Stimulated activated CD4-positive, alpha-beta T cell treated with anti-CD3 and anti-CD28 coated beads, Interleukin-15, amount 100 ng/mL, for 48 hours (primary cell): Measurements from ENCODE around the gene PHF21B.

ENCODE experiments used
- DNase-seq, 2 donors: peaks; one replicate each; pipeline ENCODE4 v3.0.0-alpha.2; 2020; ENCODE audit warnings: low read depth in 2 of 2

PHF21B gene

DNA sequence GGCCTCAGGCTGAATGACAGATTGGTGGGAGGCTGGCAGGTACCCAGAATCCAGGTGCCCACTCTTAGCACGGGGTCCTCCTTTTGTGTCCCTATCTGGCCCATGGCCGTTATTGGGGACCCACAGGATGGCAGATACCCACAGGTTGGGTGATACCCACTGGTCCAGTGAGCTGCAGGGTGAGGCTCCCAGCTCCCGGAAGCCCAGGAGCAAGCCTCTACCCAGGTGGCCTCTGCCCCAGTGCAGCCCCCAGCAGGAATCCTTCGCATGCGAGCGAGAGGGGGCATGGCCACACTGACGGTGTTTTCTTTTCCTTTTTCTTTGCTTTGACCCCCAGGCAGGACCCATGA, 116.1 kb downstream of the PHF21B start:
- DNase-seq = no peak

DNA sequence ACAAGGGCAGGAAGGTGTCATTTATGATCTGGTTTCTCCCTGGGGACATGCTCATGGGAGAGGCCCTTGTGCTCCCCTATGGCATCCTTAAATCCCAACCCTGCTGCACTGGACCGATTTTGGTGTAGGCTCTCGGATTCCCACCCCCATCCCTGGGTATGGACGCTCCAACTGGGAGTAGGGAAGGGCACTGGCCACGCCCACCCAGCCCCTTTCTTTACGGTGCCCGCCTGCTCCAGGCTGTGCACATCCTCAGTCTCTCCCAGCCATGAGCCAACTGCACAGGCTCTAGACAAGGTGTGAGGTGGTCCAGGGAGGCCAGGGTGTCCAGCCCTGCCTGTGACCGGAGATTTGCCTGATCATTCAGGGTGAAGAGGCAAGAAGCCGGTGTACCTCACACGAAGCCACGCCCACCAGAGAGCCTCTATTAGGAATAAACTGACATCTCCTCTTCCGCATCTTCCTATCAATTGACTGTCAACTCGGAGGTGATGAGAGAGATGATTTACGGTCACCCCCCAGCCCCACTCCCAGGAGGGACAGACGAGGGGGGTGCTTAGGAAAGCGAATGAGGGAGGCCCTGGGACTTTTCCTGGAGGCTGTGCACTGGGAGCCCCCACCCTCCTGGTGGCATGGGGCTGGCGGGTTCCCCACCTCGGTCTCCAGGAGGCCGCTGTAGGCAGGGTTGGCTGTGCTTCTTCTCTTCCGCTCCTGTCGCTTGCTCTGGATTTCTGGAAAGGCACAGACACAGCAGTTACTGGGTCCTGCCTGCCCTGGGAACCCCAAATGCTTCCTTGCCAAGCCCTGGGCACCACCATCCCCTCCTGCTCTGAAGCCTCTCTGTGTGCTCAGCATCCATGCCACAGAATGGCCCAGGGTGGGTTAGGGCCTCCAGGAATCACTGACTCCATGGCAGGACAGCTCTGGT, 116.7 kb downstream of the PHF21B start:
- DNase-seq = no peak

DNA sequence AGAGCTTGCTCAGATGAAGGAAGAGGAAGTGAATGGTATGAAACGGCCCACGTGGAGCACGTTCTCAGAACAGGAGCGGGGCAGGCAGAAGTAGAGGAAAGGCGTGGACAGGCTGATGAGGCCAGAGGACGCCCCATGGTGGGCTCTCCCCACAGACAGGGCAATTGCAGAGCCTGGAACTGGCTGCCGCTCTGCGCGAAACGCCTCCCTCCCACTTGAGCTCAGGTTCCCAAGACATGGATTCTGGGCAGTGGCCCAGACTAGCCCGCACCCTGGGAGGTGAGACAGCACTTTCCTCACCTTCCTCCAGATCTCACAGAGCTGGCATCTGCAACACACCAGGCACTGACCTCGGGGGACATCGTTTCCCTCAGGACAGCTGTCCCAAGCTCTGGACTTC, 117.6 kb downstream of the PHF21B start:
- DNase-seq = no peak

DNA sequence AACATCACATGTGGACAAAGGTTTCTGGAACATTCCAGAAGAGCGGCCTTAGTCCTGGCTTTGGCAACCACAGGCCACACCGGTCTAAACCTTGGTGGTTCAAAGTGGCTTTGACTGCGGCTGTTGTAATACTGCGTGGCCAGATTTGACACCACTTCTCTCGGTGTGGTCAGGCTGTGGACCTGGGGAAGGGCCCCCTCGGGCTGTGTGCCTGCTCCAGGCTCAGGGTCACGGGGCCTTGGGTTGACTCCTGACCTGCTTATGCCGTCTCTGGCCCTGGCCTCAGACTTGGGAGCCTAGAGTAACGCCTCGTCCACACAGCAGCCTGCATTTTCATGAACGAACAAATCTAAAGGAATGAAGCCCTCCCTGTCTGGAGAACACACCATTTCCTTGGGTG, 118.0 kb downstream of the PHF21B start:
- no peak for DNase-seq

DNA sequence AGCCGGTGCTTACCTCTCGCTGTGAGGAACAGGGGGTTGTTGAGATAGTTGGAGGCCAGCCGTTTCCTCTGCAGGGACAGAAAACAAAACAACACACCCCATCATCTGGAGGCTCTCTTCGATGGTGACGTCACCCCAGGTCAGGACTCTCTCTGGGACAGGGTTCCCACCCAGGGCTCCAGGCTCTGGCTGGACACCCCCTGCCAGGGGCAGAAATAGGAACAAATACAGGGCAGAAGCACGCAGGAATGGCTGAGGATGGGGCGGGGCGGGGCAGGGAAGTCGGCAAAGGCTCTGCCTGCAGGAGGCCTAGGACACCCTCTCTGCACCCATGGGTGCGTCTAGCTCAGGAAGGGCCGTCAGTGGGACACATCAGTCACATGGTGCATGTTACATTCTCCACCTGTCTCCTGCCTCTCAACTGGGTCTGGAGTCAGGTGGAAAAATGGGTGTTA, 118.5 kb downstream of the PHF21B start:
- no peak for DNase-seq

DNA sequence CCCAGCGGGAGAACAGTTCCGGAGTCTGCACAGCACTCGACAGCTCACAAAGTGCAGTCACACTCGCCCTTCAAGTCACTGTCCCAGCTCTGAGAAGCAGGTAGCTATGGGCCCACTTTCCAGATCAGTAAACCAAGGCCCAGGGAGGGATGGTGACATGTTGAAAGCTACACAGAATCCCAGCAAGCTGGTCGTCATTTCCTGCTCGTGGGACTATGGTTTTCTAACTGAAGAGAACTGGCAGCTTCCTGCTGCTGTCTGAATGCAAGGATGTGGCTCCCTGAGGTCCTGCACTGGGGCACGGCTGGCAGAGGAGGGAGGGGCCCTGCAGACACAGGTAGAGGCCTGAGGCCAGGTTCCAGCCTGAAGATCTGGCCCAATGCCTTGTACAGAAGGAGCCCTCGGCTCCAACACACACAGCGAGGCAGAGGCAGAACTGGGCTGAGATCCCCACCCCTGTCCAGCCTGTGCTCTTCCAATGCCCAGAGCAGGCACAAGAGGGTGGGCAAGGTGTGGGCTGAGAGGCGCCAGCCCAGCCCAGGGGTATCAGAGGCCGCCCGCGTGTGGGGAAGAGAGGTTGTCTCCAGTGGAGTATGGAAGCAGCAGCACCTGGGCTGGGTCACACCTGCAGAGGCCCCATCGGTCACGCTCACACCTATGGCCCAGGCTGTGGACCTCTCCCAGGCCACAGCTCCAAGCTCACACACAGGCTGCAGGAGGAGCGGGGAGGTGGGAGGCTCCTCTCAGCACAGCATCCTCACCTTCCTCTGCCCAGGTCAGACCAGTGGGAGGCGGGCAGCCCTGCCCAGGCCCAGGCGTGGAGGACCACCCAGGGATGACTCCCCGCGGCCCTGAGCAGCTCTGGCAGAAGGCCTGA, 119.2 kb downstream of the PHF21B start:
- DNase-seq = no peak

DNA sequence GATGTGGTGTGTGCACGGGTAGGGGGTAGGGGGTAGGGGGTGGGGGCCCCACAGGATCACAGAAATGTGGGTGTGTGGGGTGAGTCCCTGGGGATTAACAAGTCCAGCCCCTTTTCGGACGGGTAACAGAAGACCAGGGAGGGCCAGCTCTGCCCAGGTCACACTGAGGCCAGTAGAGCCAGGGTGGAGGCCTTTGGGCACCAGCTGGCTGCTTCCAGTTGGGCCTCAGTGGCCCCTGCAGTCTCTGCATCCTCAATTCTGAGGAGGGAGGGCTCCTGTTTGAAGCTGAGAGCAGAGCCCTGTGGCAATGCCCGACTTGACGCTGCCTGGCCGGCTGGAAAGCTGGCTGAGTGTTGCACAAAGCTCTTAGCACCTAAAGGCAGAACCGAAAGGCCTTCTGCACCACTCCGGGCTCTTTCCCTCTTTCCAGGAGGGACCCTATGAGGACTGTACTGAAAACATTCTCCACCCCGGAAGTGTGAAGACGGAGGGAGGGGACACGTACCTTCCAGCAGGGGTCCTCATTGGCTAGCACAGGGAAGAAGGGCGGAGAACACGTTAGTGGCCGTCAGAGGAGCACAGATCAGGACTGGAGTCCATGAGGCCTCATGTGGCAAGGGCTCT, 120.4 kb downstream of the PHF21B start:
- no peak for DNase-seq

DNA sequence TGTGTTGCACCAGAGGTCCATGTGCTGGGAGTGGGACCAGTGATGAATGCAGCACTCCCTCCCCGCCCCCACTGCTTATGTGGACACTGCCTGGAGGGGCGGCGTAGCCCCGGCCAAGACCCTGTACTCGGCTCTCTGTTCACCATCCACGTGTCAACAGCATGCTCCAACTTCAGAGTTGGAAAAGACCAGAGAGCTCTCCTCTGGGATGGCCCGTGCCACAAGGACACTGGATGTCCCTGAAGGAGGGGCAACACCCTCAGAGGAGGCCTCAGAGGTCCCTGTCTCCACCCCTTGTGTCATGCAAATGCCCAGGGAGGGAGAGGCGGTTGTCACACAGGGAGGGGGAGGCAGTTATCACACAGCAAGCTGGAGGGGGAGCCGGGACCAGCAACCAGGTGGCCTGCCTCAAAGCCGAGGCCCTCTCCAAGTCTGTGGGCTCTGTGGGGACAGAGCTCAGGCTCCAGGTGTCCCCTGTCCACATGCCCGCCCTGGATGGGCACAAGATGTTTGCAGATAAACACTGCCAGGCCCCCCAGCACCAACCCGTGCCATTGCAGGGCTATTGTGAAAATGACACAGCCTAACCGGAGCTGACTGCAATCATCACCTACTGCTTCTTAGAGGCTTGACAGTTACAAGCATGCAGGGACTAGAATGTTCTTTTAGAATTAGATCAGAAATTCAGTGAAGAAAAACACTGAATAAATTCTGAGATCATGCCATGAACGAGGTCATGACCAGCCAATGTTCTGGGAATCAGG, 121.1 kb downstream of the PHF21B start:
- DNase-seq = no peak

DNA sequence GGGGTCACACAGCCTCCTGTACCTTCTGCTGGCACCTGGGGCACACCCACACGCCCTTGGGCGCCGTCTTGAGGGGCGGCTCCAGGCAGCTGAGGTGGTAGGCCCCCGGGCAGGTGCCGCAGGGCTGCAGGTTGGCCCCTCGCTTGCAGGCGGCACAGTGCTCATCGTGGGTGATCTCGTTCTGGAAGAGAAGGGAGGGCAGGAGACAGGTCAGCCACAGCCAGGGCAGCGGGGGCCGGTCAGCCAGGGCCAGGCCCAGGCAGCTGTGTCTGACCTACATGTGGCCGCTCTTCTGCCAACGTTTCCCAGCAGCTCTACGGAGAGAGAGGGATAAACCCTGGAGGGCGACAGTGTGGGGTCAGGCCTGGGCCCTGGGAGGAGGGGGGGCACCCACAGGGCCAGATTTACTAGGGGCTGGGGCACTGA, 121.9 kb downstream of the PHF21B start:
- no peak for DNase-seq

DNA sequence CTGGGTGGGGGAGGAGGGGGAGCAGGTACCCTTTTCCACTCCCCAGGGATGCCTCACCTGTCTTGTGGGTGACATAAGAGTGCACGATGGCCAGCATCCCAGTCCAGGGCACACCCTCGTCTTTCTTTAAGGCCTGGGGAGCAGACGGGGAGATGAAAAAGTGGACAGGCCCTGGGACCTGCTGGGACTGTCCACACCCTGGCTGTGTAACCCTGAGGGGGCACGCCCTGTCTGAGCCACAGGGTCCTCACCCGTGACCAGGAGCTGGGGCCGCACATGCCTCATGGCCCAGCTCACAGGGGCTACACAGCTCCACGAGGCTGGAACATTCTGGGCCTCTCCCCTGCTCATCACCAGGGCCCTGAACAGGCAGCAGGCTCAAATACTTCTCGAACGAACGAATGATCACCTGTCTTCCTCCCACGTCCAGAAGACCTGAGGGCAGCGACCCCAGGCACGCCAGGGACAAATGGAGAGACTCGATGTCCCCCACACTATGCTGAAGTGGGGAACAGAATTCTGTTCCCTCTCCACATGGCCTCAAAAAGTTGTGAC, 123.9 kb downstream of the PHF21B start:
- no peak for DNase-seq

DNA sequence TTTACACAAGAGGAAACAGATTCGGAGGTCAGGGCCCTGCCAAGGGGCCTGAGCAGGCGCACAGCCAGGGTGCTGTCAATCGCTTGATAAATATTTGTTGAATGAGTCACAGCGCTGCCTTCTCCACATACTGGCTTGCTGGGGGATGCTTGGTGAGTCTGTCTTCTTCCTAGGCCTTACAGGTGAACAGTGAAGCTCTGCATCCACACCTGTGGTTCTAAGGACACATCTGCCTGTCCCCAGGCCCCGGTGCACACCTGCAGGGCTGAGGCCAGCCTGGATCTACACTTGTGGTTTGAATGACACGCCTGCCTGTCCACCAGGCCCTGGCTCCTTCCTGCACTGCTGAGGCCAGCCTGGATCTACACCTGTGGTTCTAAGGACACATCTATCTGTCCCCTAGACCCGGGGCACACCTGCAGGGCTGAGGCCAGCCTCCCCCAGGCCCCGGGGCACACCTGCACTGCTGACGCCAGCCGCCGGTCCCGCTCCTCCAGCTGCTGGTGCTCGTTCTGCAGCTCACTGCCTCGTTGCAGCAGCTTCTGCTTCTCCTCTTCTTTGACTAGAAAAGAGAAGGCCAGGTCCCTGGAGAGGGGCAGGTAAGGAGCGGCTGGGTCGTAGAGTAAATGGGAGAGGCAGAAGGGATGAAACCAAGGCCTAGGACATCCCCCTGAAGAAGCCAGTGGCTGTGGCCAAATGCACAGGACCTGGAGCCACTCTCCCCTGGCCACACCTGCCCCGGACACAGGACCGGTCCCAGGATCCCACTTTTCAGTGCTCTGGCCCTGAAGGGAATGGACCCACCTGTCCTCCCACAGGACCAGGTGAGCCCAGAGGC, 124.6 kb downstream of the PHF21B start:
- no peak for DNase-seq

DNA sequence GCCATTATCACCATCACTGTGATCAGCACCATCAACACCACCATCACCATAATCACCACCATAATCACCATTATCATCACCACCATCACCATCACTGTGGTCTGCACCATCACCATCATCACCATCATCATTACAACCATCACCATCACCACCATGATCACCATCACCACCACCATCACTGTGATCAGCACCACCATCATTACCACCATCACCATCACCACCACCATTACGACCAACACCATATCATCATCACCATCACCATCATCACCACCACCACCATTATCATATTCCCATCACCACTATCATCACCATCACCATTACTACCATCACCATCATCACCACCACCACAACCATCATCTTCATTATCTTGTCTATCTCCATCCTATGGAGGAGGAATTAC, 125.2 kb downstream of the PHF21B start:
- no peak for DNase-seq

DNA sequence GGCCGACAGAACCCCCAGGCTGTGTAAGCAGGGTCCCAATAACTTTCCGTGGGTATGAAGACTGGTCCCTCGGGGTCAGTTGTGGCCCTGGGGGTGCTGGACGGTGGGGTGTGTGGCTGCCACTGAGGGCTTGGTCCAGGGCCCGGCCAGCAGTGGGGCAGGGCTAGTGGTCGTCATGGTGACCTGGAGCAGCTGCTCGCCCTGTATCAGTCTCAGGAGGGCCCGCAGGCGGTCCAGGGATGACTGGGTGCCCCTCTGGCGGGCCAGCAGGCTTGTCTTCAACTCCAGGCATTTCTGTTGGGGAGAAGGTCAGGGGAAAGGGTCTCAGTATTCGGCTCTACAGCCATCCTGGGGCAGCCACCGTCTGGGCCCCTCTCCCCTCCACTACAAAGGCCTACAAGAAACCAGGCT, 126.8 kb downstream of the PHF21B start:
- no peak for DNase-seq

DNA sequence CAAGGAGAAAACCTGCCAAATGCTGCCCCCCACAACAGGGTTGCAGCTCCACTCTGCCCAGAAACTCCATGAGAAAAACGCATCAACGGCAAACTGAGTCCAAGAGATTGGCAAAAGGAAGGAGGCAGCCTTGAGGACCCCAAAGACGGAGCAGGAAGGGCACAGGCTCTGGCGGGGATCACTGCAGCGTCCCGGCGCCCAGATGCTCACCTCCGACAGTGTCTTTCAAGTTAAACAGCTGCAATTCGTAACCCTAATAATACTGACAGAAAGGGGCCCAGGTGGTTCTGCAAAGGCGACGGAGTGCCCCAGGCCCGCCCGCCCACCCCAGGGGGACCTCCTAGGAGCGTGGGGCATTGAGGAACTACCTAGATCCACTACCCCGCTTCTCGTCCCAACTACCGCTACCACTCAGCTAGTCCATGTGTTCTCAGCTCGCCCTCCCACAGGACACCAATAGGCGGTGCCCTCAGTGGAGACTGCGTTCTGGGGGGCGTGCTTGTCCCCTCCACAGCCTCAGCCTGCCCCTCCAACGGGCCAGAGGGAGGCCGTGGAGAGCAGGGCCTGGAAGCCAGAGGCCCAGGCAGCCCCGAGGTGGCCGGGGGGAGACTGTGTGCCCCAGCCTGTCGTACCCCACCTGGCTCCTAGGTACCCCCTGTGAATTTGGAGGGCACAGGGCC, 127.4 kb downstream of the PHF21B start:
- no peak for DNase-seq

DNA sequence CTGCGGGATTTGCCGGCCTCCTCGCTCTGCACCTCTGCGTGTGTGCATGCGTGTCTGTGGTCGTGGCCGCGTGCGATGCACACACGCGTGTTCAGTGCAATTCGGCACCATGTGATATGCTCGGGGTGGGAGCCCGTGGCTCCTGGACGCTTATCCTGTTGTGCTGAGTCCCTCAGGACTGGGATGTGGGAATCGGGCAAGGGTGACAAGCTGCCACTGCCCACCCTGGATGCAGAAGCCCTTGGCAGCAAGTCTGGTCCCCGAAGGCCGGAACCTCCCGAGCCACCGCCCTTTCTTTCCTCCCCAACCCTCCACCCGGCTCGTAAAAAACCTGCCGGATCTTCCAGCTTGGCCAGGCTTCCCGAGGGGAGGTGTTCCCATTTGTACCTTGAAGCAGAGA, 128.2 kb downstream of the PHF21B start:
- DNase-seq = no peak

DNA sequence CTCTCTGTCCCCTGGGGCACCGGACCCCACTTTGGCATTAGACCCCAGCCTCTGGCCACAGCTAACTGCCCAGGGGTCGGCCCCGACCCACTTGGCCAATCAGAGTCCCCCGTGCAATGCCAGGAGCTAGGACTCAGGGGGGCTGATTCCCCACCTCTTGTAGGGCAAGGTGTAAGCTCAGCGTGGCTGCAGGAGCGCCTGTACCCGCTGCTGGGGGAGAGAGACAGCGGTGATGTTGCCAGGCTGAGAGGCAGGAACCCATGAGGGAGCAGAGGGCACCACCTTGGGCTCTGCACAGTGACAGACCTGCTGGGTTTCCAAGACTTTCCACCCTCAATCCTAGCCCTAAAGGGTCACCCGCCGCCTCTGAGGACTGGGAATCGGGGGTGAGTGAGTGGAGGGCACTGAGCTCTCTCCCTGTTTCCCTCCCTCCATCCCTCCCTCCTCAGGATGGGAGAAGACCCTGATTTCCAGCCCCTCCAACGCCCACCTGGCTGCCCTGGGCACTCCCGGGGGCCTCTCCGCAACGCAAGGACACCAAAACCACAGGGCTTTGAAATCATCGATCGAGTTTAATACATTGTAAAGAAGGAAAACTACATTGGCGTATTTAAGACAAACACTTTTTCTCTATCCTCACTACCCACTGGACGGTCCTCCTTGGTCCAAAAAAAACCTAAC, 129.1 kb downstream of the PHF21B start:
- no peak for DNase-seq

DNA sequence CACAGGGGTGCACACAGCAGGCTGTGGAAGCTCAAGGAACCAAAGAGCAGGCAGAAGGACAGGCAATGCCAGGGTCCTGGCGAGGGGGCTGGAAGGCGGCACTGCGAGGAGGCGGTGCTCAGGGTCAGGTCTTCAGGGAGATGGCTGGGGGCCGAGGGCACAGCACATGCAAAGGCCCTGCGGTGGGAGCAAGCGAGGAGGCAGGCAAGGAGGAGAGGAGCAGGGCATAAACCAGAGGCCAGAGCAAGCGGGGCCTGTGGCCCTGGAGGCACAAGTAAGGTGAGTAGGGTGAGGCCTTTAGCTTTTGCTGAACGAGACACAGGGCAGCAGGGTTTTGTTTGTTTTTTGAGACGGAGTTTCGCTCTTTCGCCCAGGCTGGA, 130.5 kb downstream of the PHF21B start:
- DNase-seq = no peak

DNA sequence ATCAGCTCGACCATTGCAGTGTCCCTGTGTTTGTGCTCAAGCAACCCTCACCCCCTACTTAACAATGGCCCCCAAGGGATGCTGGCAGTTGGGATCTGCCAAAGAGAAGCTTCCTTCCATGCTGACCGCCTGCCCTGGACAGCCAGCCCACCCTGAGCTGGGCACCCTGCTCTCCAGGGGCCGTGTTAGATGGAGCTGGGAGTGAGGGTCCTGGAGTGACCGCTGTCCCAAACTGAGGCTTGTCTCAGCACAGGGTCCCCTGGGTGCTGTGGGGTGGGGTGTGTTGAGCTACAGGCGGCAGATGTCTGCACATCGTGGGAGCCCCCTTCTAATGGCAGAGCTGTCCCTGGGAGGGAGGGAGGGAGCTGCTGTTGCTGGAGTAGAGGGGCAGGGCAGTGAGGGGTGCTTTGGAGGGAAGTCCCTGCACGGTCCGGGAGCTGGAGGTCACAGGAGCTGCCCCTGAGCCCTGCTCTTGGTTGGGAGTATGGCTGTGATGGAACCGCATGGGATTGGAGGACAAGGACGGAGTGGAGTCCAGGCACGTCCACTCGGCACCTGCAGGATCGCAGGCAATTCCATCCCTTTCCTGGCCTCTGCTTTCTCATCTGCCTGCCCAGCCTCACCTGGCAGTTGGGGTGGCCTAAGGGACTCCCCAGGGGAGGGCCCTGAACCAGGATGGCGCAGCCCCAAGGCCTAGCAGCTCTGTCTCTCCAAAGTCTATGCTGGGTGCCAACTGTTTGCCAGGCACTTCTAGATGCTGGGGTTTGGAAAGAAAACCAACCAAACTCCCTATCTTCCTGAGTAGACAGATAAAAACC, 131.1 kb downstream of the PHF21B start:
- no peak for DNase-seq
